WTC11 (cell line): ENCODE measurements around the gene LBH.

Experiments
- ARID4B ChIP-seq: sonication (generic); formaldehyde crosslinking; IDR thresholded peaks from 2 replicates; pipeline ENCODE4 v1.8.0; 2023; ENCODE audit warnings: missing genetic modification reagents, mild to moderate bottlenecking, borderline replicate concordance
- CTCF ChIP-seq: fragments of 200-600 bp; IDR thresholded peaks from 2 replicates; pipeline ENCODE4 v1.8.0; 2022; ENCODE audit warnings: antibody characterized with exemption
- MAX ChIP-seq: sonication (generic); formaldehyde crosslinking; IDR thresholded peaks from 2 replicates; pipeline ENCODE4 v1.8.0; 2022; ENCODE audit warnings: mild to moderate bottlenecking, missing genetic modification reagents
- MLX ChIP-seq: sonication (generic); formaldehyde crosslinking; IDR thresholded peaks from 2 replicates; pipeline ENCODE4 v1.8.1; 2023; ENCODE audit warnings: mild to moderate bottlenecking, missing genetic modification reagents, moderate library complexity
- OVOL2 ChIP-seq: fragments of 250-450 bp; sonication (Bioruptor Pico); IDR thresholded peaks from 2 replicates; pipeline ENCODE4 v1.9.0; 2021; ENCODE audit warnings: mild to moderate bottlenecking, borderline replicate concordance
- TEAD1 ChIP-seq: sonication (generic); formaldehyde crosslinking; IDR thresholded peaks from 2 replicates; pipeline ENCODE4 v1.8.0; 2022; ENCODE audit warnings: mild to moderate bottlenecking, missing genetic modification reagents
- TEAD4 ChIP-seq: sonication (generic); formaldehyde crosslinking; IDR thresholded peaks from 2 replicates; pipeline ENCODE4 v1.8.0; 2022; ENCODE audit warnings: mild to moderate bottlenecking, missing genetic modification reagents
- USF1 ChIP-seq: sonication (generic); formaldehyde crosslinking; IDR thresholded peaks from 2 replicates; pipeline ENCODE4 v1.8.0; 2022; ENCODE audit warnings: mild to moderate bottlenecking, missing genetic modification reagents

- TF ChIP-seq CTCF (no peak), OVOL2 (CRISPR knock-in tag) (no peak), MAX (CRISPR knock-in tag) (no peak), TEAD4 (CRISPR knock-in tag) (no peak), ARID4B (no peak), TEAD1 (no peak), MLX (CRISPR knock-in tag) (no peak), USF1 (CRISPR knock-in tag) (no peak)
These were observed 3.8 kb downstream of the LBH start for GRCh38 chr2:30235008-30235655.
